ENCODE data around the gene SLC22A12. TPM values are rescaled to one million over a fixed set of nuclear protein-coding genes. Genes with fewer than 3 reads are reported as not detected.
"Not testable (repeated sequence)": the region's sequence is repeated elsewhere in the genome, so short reads cannot be mapped to it uniquely, and the experiment has no call there.

The SLC22A12 gene
- total RNA-seq, 1 experiment from 2014 or later = not detected

DNA sequence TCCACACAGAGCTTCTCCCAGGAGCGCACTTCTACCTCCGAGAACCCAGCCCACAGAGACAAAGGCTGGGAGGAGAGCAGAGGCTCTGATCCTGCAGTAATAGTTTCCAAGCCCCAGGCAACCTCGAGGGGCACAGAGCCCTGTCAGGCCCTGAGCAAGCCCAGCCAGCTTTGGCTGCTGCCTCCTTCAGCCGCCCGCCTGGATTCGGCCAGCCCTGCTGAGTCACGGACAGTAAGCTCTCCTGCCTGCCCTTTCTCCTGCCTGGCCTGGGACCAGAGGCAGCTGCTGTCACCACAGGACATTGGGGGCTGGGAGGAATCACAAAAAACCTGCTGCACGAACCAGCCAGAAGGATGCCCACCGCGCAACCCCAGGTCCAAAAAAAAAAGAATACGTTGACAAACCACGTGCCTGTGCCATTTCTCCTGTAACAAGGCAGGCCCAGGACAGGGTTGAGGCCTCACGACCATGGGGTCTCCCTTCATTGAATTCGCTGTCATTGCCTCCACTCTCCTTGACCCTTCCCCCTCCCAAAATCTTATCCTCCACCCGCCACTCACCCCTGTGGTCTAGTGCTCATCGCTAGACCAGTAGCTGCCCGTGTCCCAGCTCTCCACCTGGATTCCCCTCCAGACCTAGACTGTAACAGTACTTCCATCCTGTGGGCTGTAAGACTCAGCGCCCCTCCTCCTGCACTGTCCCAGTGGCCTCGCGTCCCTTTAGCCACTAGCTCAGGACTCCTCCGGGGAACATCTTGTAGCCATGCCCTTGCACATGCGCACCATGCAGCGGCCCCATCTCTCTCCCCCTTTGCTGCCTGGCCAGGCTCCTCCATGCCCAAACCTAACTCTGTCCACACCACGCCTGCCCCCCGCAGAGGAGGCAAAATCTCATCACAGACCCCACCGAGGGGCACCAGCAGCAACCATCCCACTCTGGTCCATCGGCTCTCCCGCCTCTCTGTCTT, 7.4 kb upstream of the SLC22A12 start:
- DNase-seq (ENCODE audit: extremely low read depth, low read depth) = no peak

DNA sequence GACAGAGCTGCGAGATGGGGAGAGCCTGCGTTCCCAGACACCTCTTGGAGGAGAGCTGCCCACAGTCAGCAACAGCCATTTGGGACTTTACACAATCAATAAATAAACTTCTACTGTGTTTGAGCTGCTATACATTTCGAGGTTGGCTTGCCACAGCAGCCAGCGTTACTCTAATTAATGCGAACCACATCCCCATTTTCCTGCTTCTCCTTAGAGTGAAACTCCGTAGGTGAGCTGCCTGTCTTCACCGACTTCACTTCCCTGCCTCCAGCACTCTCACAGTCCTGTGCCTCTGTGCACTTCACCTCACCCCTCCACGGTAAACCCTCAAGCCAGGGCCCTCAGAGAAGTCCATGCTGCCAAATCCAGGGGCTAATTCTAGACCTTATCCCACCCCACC, 5.9 kb upstream of the SLC22A12 start:
- DNase-seq (ENCODE audit: extremely low read depth, low read depth) = no peak

DNA sequence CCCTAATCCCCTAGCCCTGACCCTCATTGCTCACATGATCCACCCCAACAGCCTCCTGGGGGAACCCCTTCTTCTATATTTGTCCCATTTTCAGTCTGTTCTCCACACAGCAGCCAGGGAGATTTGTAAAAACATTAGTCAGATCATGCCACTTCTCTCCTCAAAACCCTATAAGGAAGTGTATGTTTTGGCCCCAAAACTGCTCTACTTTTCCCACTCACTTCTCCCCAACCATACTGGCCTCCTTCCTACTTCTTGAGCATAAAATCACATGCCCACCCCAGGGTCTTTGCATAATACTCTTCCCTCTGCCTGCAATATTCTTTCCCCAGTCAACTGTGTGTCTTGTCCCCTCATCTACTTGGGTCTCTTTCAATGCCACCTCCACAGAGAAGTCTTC, 4.7 kb upstream of the SLC22A12 start:
- DNase-seq (ENCODE audit: extremely low read depth, low read depth) = no peak

DNA sequence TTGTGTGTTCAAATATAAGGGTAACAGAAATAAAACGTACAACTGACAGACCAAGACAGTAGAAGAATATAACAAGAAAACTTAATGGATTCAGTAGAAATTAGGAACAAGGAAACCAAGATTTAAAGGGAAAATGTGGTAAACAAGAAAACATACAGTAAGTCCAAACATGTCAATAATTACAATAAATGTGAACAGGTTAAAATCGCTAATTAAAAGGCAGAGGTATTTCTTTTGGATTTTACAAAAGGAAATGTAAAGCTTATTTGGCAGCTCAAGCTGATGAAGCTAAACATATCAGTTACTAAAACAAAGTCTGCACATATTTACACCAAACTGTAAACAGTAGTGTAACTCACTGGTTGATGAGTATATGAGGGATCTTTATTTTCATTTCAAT, 2.3 kb upstream of the SLC22A12 start:
- DNase-seq (ENCODE audit: extremely low read depth, low read depth) = no peak

DNA sequence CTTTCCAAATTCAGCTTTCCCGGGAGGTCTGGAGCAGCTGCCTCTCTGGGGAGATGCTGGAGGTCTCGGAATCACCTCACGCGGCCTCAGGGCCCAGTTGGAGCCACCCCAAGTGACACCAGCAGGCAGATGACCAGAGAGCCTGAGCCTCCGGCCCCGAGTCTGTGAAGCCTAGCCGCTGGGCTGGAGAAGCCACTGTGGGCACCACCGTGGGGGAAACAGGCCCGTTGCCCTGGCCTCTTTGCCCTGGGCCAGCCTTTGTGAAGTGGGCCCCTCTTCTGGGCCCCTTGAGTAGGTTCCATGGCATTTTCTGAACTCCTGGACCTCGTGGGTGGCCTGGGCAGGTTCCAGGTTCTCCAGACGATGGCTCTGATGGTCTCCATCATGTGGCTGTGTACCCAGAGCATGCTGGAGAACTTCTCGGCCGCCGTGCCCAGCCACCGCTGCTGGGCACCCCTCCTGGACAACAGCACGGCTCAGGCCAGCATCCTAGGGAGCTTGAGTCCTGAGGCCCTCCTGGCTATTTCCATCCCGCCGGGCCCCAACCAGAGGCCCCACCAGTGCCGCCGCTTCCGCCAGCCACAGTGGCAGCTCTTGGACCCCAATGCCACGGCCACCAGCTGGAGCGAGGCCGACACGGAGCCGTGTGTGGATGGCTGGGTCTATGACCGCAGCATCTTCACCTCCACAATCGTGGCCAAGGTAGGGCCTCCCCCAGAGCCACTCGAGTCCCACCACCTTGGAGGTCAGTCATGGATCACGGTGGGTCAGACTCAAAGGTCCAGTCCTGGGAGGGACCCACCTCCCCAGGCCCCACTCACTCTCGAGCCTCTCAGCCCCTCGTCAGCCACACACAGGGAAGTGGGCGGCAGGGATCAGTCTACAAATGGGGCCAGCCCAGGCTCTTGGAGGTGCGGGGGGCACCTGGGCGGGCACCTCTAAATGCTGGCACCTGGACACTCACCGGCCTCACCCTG, 525 bp downstream of the SLC22A12 start:
- DNase-seq (ENCODE audit: extremely low read depth, low read depth) = no peak

DNA sequence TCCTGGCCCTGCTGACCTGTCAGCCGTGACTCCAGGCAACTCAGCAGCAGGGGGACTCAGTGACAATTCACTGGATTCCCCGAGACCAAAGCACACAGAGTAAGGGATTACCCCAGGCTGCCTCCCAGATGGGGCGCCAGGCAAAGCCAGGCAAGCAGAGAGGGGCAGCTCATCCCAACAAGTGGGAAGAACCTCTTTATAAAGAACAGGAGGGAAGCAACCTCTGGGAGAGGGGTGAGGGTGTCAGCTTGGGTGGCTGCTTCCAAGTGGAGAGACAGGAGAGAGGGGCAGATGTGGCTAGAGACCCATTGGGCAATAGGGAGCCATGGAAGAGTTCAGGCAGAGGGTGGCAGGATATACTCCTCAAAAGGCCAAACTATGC, 1.2 kb downstream of the SLC22A12 start:
- DNase-seq (ENCODE audit: extremely low read depth, low read depth) = no peak

DNA sequence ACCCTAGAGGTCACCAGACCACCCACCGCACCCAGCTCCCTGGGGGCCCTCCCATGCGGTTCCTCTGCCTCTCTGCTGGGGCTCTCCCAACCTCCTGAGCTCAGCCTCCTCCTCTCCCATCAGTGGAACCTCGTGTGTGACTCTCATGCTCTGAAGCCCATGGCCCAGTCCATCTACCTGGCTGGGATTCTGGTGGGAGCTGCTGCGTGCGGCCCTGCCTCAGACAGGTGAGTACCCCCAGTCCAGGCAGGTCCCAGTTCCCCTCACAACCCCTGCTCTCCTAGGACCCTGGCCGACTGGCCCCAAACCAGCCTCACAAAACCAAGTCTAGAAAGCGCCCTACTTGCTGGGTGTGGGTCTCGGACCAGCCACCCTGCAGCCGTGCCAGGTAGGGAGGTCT, 1.6 kb downstream of the SLC22A12 start:
- DNase-seq (ENCODE audit: extremely low read depth, low read depth) = no peak

DNA sequence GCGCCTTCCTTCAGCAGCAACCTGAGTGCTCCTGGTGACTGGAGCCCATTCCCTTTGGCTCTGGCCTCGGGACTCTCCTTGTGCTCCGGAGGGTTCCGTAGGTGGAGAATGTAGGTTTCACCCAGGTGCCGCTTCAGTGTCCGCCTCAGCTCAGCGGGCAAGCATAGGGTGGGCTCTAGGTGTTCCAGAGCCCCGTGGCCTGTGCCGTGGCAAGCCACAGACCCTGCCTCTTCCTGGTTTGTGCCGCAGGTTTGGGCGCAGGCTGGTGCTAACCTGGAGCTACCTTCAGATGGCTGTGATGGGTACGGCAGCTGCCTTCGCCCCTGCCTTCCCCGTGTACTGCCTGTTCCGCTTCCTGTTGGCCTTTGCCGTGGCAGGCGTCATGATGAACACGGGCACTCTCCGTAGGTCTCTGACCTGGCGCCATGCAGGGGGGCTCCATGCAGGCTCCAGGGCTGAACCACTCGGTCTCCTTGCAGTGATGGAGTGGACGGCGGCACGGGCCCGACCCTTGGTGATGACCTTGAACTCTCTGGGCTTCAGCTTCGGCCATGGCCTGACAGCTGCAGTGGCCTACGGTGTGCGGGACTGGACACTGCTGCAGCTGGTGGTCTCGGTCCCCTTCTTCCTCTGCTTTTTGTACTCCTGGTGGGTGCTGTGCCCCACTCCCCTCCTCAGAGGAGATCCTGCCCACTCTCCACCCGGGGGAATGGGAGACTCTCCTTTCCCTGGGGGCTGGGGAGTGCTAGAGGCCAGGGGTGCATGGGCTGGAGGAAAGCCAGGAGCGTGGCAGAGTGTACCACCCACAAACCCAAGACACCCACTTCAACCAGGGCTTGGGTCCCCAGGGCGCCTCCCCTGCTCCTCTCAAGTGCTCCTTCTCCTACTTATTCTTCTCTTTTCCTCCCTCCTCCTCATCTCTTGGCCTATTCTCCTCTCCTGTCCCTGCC, 2.4 kb downstream of the SLC22A12 start:
- no peak for DNase-seq (ENCODE audit: extremely low read depth, low read depth)

DNA sequence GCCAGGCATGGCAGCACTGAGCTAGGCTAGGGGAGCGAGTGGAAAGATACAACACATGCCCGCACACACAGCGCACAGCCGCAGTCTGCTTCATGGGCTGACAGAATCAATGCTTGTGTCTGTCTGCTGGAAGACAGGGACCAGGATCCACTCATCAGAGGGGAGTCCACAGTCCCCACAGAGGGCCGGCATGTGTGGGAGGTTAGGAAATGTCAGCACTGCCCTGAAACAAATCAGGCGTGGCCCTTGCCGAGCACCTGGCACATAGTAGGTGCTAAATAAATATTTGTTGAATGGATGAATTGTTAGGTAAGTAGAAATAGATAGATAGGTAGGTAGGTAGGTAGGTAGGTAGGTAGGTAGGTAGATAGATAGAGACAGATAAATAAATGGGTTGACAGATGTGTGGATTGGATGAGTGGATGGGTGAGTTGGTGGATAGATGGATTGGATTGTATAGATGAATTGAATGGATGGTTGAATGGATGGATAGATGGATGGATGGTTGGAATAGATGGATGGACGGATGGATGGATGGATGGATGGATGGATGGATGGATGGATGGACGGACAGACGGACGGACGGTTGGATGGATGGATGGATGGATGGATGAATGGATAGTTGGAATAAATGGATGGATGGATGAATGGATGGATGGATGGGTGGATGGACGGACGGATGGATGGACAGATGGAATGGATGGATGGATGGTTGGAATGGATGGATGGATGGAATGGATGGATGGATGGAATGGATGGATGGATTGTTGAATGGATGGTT, 3.3 kb downstream of the SLC22A12 start:
- DNase-seq (ENCODE audit: extremely low read depth, low read depth) = no peak

DNA sequence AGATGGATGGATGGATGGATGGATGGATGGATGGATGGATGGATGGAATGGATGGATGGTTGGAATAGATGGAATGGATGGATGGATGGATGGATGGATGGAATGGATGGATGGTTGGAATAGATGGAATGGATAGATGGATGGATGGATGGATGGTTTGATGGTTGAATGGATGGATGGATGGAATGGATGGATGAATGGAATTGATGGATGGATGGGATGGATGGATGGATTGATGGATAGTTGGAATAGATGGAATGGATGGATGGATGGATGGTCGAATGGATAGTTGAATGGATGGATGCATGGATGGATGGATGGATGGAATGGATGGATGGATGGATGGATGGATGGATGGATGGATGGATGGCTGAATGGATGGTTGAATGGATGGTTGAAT, 4.9 kb downstream of the SLC22A12 start:
- DNase-seq (ENCODE audit: extremely low read depth, low read depth) = not testable (repeated sequence)

DNA sequence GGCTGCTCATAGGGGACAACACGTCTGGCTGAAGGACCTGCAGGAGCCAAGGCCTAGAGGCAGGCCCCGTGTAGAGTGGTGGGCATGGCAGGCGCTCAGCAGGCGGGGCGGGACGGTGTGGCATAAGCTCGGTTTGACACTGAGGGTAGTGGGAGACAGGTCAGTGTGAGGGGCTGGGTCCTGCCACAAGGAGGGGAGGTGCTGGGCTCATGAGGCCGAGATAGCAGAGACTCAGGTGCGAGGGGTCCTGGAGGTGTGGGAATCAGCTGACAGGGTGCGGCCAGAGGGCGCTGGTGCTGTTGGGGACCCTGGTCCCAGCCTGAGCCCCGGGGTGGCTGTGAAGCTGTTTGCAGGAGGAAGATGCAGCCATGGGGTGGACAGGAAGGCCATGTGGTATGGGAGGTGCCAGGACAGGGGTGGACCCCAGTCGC, 6.7 kb downstream of the SLC22A12 start:
- DNase-seq (ENCODE audit: extremely low read depth, low read depth) = no peak

DNA sequence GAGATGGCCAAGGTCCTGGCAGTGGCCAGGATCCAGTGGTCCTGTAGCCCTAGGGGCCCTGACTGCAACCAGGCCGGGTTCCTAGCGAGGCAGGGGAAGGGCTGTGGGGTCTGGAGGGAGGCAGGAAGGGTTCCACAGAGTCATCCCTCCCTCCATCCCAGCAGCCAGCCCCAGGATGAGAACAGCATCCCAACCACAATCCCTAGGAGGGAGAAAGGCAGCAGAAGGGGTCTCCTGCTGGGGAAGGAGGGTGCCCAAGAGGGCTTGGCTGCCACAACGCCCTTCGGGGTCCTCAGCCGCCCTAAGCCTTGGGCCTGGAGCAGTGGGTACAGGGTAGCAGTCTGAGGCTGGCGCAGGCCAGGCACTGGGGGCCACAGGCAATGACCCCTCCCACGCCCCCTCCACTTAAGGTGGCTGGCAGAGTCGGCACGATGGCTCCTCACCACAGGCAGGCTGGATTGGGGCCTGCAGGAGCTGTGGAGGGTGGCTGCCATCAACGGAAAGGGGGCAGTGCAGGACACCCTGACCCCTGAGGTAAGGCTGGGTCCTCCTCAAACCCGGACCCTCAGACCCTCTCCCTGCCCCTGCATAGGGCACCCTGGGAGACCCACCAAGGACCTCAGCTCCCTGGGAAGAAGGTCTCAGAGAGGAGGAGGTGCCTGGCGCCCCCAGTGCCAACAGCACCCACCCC, 7.2 kb downstream of the SLC22A12 start:
- DNase-seq (ENCODE audit: extremely low read depth, low read depth) = no peak

DNA sequence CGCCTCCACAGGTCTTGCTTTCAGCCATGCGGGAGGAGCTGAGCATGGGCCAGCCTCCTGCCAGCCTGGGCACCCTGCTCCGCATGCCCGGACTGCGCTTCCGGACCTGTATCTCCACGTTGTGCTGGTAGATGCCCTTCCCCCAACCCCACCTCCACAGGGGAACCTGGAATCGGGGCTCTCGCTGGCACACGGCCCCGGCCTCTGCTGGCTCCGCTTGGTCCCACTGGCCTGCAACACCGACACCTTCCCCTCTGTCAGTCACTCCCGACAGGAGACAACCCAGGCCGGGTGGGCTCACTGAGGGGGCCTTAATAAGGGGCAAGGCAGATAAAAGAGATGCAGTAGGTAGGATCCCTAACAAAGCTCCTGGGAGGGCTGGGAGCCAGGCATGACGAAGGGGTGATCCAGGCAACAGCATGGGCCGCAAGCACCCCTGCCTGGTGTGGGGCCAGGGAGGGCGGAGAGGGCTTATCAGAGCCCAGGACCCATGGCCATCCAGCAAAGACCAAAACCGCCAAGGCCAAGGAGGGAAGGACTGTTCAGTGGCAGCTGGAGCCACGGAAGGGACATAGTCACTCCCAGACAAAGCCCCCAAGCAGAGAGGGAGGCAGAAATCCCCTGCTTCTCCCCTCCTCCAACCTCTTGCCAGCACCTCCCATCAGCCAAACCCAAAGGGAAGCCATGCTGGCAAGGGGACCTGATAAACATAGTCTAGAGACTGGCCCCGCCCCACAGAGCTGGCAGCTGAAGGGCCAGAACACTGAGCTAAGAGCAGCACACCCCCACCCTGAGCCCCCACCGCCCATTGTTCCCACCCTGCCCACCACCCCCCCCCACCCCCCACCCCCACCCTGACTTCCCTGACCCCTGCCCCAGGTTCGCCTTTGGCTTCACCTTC, 8.0 kb downstream of the SLC22A12 start:
- DNase-seq (ENCODE audit: extremely low read depth, low read depth) = no peak

DNA sequence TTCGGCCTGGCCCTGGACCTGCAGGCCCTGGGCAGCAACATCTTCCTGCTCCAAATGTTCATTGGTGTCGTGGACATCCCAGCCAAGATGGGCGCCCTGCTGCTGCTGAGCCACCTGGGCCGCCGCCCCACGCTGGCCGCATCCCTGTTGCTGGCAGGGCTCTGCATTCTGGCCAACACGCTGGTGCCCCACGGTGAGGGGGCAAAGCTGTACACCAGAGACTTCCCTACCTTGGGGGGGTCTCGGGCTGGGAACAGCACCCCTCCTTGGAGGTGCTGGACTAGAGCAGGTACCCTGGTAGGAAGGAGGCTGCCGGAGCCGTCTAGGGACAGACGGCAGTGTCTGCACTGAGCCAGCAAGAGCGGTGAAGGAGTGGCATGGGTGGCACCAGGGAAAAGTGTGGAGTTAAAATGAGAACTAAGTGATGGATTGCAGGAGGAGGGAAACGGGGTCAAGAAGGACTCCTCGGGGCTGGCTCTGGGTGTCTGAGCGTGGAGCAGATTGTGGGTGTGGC, 8.7 kb downstream of the SLC22A12 start:
- no peak for DNase-seq (ENCODE audit: extremely low read depth, low read depth)

DNA sequence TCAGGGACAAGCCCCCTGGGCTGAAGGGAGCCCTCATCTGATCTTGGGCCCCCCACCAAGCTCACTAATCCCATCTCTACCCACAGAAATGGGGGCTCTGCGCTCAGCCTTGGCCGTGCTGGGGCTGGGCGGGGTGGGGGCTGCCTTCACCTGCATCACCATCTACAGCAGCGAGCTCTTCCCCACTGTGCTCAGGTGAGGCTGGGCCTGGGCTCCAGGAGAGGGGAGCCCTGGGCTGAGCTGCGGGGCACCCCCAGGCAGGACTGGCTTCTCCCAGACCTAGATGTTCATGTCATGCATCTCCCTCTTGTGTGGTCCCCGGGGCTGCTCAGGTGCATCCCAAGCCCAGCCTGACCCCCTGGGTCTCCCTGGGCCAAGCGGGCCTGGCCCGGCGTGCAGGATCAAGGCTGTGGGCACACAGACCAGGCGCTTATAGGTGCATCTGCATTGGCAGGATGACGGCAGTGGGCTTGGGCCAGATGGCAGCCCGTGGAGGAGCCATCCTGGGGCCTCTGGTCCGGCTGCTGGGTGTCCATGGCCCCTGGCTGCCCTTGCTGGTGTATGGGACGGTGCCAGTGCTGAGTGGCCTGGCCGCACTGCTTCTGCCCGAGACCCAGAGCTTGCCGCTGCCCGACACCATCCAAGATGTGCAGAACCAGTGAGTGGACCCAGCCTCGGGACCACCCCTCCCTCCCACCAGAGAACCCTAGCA, 9.4 kb downstream of the SLC22A12 start:
- no peak for DNase-seq (ENCODE audit: extremely low read depth, low read depth)

DNA sequence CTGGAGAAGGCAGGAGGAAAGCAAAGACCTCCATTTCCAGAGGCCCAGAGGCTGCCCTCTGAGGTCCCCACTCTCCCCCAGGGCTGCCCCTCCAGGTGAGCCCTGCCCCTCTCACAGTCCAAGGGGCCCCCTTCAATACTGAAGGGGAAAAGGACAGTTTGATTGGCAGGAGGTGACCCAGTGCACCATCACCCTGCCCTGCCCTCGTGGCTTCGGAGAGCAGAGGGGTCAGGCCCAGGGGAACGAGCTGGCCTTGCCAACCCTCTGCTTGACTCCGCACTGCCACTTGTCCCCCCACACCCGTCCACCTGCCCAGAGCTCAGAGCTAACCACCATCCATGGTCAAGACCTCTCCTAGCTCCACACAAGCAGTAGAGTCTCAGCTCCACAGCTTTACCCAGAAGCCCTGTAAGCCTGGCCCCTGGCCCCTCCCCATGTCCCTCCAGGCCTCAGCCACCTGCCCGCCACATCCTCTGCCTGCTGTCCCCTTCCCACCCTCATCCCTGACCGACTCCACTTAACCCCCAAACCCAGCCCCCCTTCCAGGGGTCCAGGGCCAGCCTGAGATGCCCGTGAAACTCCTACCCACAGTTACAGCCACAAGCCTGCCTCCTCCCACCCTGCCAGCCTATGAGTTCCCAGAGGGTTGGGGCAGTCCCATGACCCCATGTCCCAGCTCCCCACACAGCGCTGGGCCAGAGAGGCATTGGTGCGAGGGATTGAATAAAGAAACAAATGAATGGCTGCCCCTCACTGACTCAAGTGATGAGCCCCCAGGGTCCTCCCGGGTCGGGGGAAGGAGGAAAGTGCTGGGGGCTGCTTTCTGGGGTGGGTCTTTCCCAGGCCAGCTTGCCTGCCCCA, 10.8 kb downstream of the SLC22A12 start:
- no peak for DNase-seq (ENCODE audit: extremely low read depth, low read depth)
